Measurements from ENCODE around the gene SLC4A2.

DNA sequence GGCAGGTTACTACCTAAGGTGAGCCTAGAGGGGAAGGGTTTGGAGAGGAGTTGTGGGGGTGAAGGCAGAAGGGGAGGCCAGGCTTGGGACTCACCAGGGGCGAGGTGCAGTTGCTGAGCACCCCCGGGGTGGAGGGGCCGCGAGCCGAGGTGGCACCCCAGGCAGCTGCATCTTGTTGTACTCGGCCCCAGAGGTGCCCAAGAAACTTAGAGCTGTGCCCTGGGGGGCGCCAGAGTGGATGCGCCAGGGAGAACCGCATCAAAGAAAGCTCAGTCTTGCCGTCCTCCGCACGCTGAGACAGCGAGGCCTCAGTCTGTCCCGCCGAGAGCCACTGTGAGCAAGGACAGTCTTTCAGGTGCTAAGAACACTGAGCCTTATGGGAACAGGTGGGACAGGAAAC is 42.4 kb upstream of the SLC4A2 start:
- TF ChIP-seq POLR2A (IDR thresholded peaks at IDR 0.05; ENCODE audit: low read length), result no peak
- no peak for TF ChIP-seq GATA1 (IDR thresholded peaks at IDR 0.05; ENCODE audit: low read depth, low read length)
